ENCODE measurements around the gene MTOR. TPM values are rescaled to one million over a fixed set of nuclear protein-coding genes. Genes with fewer than 3 reads are reported as not detected.

The MTOR gene
- total and polyA plus RNA-seq, 2 experiments from 2014 or later = 10.6 to 30.7 TPM

DNA sequence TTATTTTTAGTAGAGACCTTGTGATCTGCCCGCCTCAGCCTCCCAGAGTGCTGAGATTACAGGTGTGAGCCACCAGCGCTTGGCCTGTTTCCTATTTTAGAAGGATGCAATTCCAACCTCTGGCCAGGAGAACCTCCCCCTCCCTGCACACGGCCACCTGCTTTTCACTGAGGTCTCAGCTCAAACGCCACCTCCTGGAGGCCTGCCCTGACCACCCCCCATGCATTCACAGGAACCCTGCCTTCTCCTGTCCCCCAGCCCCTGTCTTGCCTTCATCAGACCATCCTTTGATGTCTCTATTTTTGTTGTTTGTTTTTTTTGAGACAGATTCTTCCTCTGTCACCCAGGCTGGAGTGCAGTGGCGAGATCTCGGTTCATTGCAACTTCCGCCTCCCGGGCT, 204.9 kb downstream of the MTOR start:
- Histone ChIP-seq H4K20me1 (ENCODE audit: insufficient read depth) (no peaks in the 10 kb centered on the region), H3F3A (ENCODE audit: insufficient read depth) (peaks cover 20% of the 10 kb centered on the region), H3K9me2 (ENCODE audit: insufficient read depth) (no peaks in the 10 kb centered on the region), H3K4me2 (ENCODE audit: unreplicated experiment) (no peak overlapping the region), H3K27me3 (replicated peaks; ENCODE audit: insufficient read depth) (no peaks in the 10 kb centered on the region), H3K79me2 (ENCODE audit: insufficient read depth) (peaks cover 40% of the 10 kb centered on the region), H3K4me3 (no peak overlapping the region), H3K9me3 (ENCODE audit: low read depth) (no peaks in the 10 kb centered on the region), H3K4me1 (ENCODE audit: insufficient read depth) (peaks cover 6% of the 10 kb centered on the region), H3K9ac (no peak overlapping the region), H3K27ac (no peak overlapping the region), H2AFZ (no peak overlapping the region), H3K36me3 (ENCODE audit: low read depth) (0 out of 2 replicates have a peak, but pooled peaks cover 3% of the 10 kb centered on the region)
- no peak for DNase-seq
- 90 to 93% methylated on average over 8 of the region's 8 CpGs for WGBS, 2 experiments (ENCODE audit: low coverage in 1 of 2, low lambda C conversion rate in 2 of 2, missing lambda C conversion rate in 2 of 2)
- TF ChIP-seq EZH2phosphoT487 (IDR thresholded peaks at IDR 0.05; ENCODE audit: insufficient read depth, low read depth) = no peak
- in situ Hi-C loops (cut with MboI) = no loop called here

Small RNA genes within 50 kb of the gene (small RNA-seq; reads per million reads assigned to genes)
- gene RNU6-291P (ENCODE audit: low read depth, low replicate concordance) = not detected
- gene RNU6-537P (ENCODE audit: low read depth, low replicate concordance) = not detected
- not detected for gene RPL39P6 (ENCODE audit: low read depth, low replicate concordance)

Other genes with a start within 250 kb of the MTOR start
- 36.0 and 50.0 TPM in 2 replicates for gene TARDBP, start 249.9 kb downstream of the MTOR start, total RNA-seq (2014; rRNA removed; shearing (Covaris generic))
- 128 TPM in 2 replicates for gene TARDBP, start 249.9 kb downstream of the MTOR start, polyA plus RNA-seq (2016; fragmentation: Nextera tagmentation; extraction: Ambion mirVana)
- gene MASP2, start 215.3 kb downstream of the MTOR start, total RNA-seq (2014; rRNA removed; shearing (Covaris generic)) = not detected in 2 replicates
- 0.10 and 0.16 TPM in 2 replicates for gene MASP2, start 215.3 kb downstream of the MTOR start, polyA plus RNA-seq (2016; fragmentation: Nextera tagmentation; extraction: Ambion mirVana)
- gene SRM, start 202.5 kb downstream of the MTOR start, total RNA-seq (2014; rRNA removed; shearing (Covaris generic)) = 35.3 and 48.0 TPM in 2 replicates
- 104 and 152 TPM in 2 replicates for gene SRM, start 202.5 kb downstream of the MTOR start, polyA plus RNA-seq (2016; fragmentation: Nextera tagmentation; extraction: Ambion mirVana)
- gene EXOSC10, start 162.7 kb downstream of the MTOR start, total RNA-seq (2014; rRNA removed; shearing (Covaris generic)) = 45.4 and 60.8 TPM in 2 replicates
- gene EXOSC10, start 162.7 kb downstream of the MTOR start, polyA plus RNA-seq (2016; fragmentation: Nextera tagmentation; extraction: Ambion mirVana) = 50.9 and 51.2 TPM in 2 replicates
- gene ANGPTL7, start 73.2 kb downstream of the MTOR start, total RNA-seq (2014; rRNA removed; shearing (Covaris generic)) = not detected in 2 replicates
- not detected in 2 replicates for gene ANGPTL7, start 73.2 kb downstream of the MTOR start, polyA plus RNA-seq (2016; fragmentation: Nextera tagmentation; extraction: Ambion mirVana)
- 4.8 and 5.2 TPM in 2 replicates for gene UBIAD1, start 10.6 kb upstream of the MTOR start, total RNA-seq (2014; rRNA removed; shearing (Covaris generic))
- gene UBIAD1, start 10.6 kb upstream of the MTOR start, polyA plus RNA-seq (2016; fragmentation: Nextera tagmentation; extraction: Ambion mirVana) = 8.1 and 9.8 TPM in 2 replicates
- gene DISP3, start 216.6 kb upstream of the MTOR start, total RNA-seq (2014; rRNA removed; shearing (Covaris generic)) = not detected in 2 replicates
- not detected in 2 replicates for gene DISP3, start 216.6 kb upstream of the MTOR start, polyA plus RNA-seq (2016; fragmentation: Nextera tagmentation; extraction: Ambion mirVana)